GOT3 (cell line): ENCODE results near the gene EXOC3L4.
"Not testable (repeated sequence)": the region's sequence is repeated elsewhere in the genome, so short reads cannot be mapped to it uniquely, and the experiment has no call there.

Experiments used
- DNase-seq: peaks from one replicate; lab custom pipeline; 2025; ENCODE audit warnings: mixed read lengths; lab: John Stamatoyannopoulos, UW

EXOC3L4 gene

GRCh38 chr14:103094406-103095209 is at the start of gene EXOC3L4:
Gene EXOC3L4, plus strand, starts transcription at chr14:103094725. Its CDS starts 5,495 bp downstream, at chr14:103100220.
- no peak for DNase-seq

- DNase-seq, result no peak
Measured at GRCh38 chr14:103045371-103045869, 49.1 kb upstream of the EXOC3L4 start.

GRCh38 chr14:103047453-103047852 is 47.1 kb upstream of the EXOC3L4 start:
- DNase-seq, result not testable (repeated sequence)

- DNase-seq, result no peak
Measured at GRCh38 chr14:103050935-103051334, 43.6 kb upstream of the EXOC3L4 start.

- no peak for DNase-seq
Measured at GRCh38 chr14:103052407-103052806, 42.1 kb upstream of the EXOC3L4 start.

- no peak for DNase-seq
Measured at GRCh38 chr14:103055695-103056094, 38.8 kb upstream of the EXOC3L4 start.

- DNase-seq, result no peak
Measured at GRCh38 chr14:103056322-103057027, 38.0 kb upstream of the EXOC3L4 start.

GRCh38 chr14:103057028-103057371 is 37.5 kb upstream of the EXOC3L4 start:
- no peak for DNase-seq

- DNase-seq, result peak; percentile 41
Measured at GRCh38 chr14:103057372-103058163, 37.0 kb upstream of the EXOC3L4 start, which contains the start of gene CDC42BPB. Gene CDC42BPB, minus strand, starts transcription at chr14:103057549. Its CDS starts 376 bp downstream, at chr14:103057173.

- DNase-seq, result no peak
Measured at GRCh38 chr14:103058164-103059055, 36.1 kb upstream of the EXOC3L4 start.

GRCh38 chr14:103059556-103059955 is 35.0 kb upstream of the EXOC3L4 start:
- DNase-seq, result no peak

GRCh38 chr14:103061482-103061976 is 33.0 kb upstream of the EXOC3L4 start:
- no peak for DNase-seq

GRCh38 chr14:103064436-103064835 is 30.1 kb upstream of the EXOC3L4 start:
- DNase-seq, result no peak

GRCh38 chr14:103064978-103065377 is 29.5 kb upstream of the EXOC3L4 start:
- DNase-seq, result no peak

- no peak for DNase-seq
Measured at GRCh38 chr14:103065861-103066260, 28.7 kb upstream of the EXOC3L4 start.

GRCh38 chr14:103066399-103066798 is 28.1 kb upstream of the EXOC3L4 start:
- DNase-seq, result no peak

- DNase-seq, result no peak
Measured at GRCh38 chr14:103067231-103067954, 27.1 kb upstream of the EXOC3L4 start.

GRCh38 chr14:103068351-103069073 is 26.0 kb upstream of the EXOC3L4 start:
- DNase-seq, result no peak

GRCh38 chr14:103070263-103070885 is 24.2 kb upstream of the EXOC3L4 start:
- no peak for DNase-seq
